Measurements from ENCODE around the gene SLC28A1.
A peak's percentile ranks its signal among the peaks of the same experiment; 100 is the strongest.

SLC28A1 gene

GRCh38 chr15:84878504-84878903, 6.0 kb upstream of the SLC28A1 start:
- in situ Hi-C loops (cut with HindIII; ENCODE audit: low pct_ligation_motif_present, low sequenced_read_pairs) = no loop called here
- DNase-seq = peak; percentile 28
- Histone ChIP-seq H3K4me3 (ENCODE audit: low read depth, low read length) (no peak overlapping the region), H3K27ac (no peak overlapping the region), H3K27me3 (replicated peaks) (no peaks in the 10 kb centered on the region), H3K36me3 (replicated peaks) (no peaks in the 10 kb centered on the region)
- peak; percentile 79 for TF ChIP-seq CTCF (IDR thresholded peaks at IDR 0.05; ENCODE audit: low read depth, low read length, missing control alignments)

GRCh38 chr15:84879088-84879780, 5.2 kb upstream of the SLC28A1 start:
- DNase-seq = no peak
- in situ Hi-C loops (cut with HindIII; ENCODE audit: low pct_ligation_motif_present, low sequenced_read_pairs) = no loop called here
- Histone ChIP-seq H3K4me3 (ENCODE audit: low read depth, low read length) (no peak overlapping the region), H3K36me3 (replicated peaks) (no peaks in the 10 kb centered on the region), H3K27ac (no peak overlapping the region), H3K27me3 (replicated peaks) (no peaks in the 10 kb centered on the region)
- no peak for TF ChIP-seq CTCF (IDR thresholded peaks at IDR 0.05; ENCODE audit: low read depth, low read length, missing control alignments)

- H3K27ac ChIP-seq = no peak overlapping the region
- in situ Hi-C loops (cut with HindIII; ENCODE audit: low pct_ligation_motif_present, low sequenced_read_pairs) = no loop called here
- no peak overlapping the region for H3K4me3 ChIP-seq (ENCODE audit: low read depth, low read length)
- DNase-seq = no peak
- H3K27me3 ChIP-seq (replicated peaks) = no peaks in the 10 kb centered on the region
- no peaks in the 10 kb centered on the region for H3K36me3 ChIP-seq (replicated peaks)
- no peak for TF ChIP-seq CTCF (IDR thresholded peaks at IDR 0.05; ENCODE audit: low read depth, low read length, missing control alignments)
Observed at GRCh38 chr15:84880007-84880406, 4.5 kb upstream of the SLC28A1 start.

- DNase-seq = no peak
- Histone ChIP-seq H3K36me3 (replicated peaks) (no peaks in the 10 kb centered on the region), H3K27me3 (replicated peaks) (no peaks in the 10 kb centered on the region), H3K4me3 (ENCODE audit: low read depth, low read length) (no peak overlapping the region), H3K27ac (no peak overlapping the region)
- in situ Hi-C loops (cut with HindIII; ENCODE audit: low pct_ligation_motif_present, low sequenced_read_pairs) = no loop called here
- TF ChIP-seq CTCF (IDR thresholded peaks at IDR 0.05; ENCODE audit: low read depth, low read length, missing control alignments) = no peak
Observed at GRCh38 chr15:84880822-84881519, 3.5 kb upstream of the SLC28A1 start.

- H3K4me3 ChIP-seq (ENCODE audit: low read depth, low read length) = no peak overlapping the region
- no peaks in the 10 kb centered on the region for H3K36me3 ChIP-seq (replicated peaks)
- in situ Hi-C loops (cut with HindIII; ENCODE audit: low pct_ligation_motif_present, low sequenced_read_pairs) = no loop called here
- TF ChIP-seq CTCF (IDR thresholded peaks at IDR 0.05; ENCODE audit: low read depth, low read length, missing control alignments) = no peak
- DNase-seq = no peak
- no peaks in the 10 kb centered on the region for H3K27me3 ChIP-seq (replicated peaks)
- no peak overlapping the region for H3K27ac ChIP-seq
Observed at GRCh38 chr15:84881520-84881830, 3.0 kb upstream of the SLC28A1 start.
